DND-41 (cell line): Measurements from ENCODE around the gene PSTPIP2.

Experiments
- ATAC-seq: fragments of 200-7000 bp; cut with Tn5 transposase; 3 replicates; pipeline ENCODE4 v1.9.1; 2021; ENCODE audit warnings: low read depth; ENCODE audit not compliant: insufficient read depth
- DNase-seq: peaks from one replicate; pipeline ENCODE4 v3.0.0-alpha.2; 2020
- H2AFZ ChIP-seq: 2 replicates; pipeline ENCODE4 v1.6.0; 2012; ENCODE audit warnings: low read depth, low read length
- H3K27ac ChIP-seq: 2 replicates; pipeline ENCODE4 v1.5.1; 2012; ENCODE audit warnings: low read length, inconsistent platforms
- H3K27me3 ChIP-seq: fragments of 200-600 bp; sonication (generic); 2 replicates; pipeline ENCODE4 v1.6.0; 2012; ENCODE audit warnings: low read length, mild to moderate bottlenecking, inconsistent platforms; ENCODE audit not compliant: insufficient read depth, poor library complexity
- H3K36me3 ChIP-seq: 2 replicates; pipeline ENCODE4 v1.5.1; 2012; ENCODE audit warnings: low read length, inconsistent platforms; ENCODE audit not compliant: insufficient read depth
- H3K4me1 ChIP-seq: 2 replicates; pipeline ENCODE4 v1.5.1; 2012; ENCODE audit warnings: mild to moderate bottlenecking, low read length; ENCODE audit not compliant: insufficient read depth
- H3K4me2 ChIP-seq: 2 replicates; pipeline ENCODE4 v1.6.0; 2012; ENCODE audit warnings: mild to moderate bottlenecking, moderate library complexity, low read length, inconsistent platforms; ENCODE audit not compliant: insufficient read depth
- H3K4me3 ChIP-seq, 2 experiments: fragments of 200-600 bp in 1 of 2; shearing (Covaris generic) in 1 of 2; 2 replicates each; pipeline ENCODE4 v1.5.1; 2012 to 2016; ENCODE audit warnings: inconsistent platforms in 2 of 2, low read length in 2 of 2, mild to moderate bottlenecking in 2 of 2, low read depth in 1 of 2, moderate library complexity in 1 of 2
- H3K79me2 ChIP-seq: 2 replicates; pipeline ENCODE4 v1.6.0; 2012; ENCODE audit warnings: low read length, inconsistent platforms; ENCODE audit not compliant: insufficient read depth
- H3K9ac ChIP-seq: 2 replicates; pipeline ENCODE4 v1.6.0; 2012; ENCODE audit warnings: low read depth, mild to moderate bottlenecking, inconsistent platforms, low read length, moderate library complexity
- H3K9me3 ChIP-seq: 2 replicates; pipeline ENCODE4 v1.5.1; 2012; ENCODE audit warnings: low read length, moderate library complexity, mild to moderate bottlenecking, inconsistent platforms; ENCODE audit not compliant: insufficient read depth, severe bottlenecking
- H4K20me1 ChIP-seq: 2 replicates; pipeline ENCODE4 v1.6.0; 2012; ENCODE audit warnings: low read length; ENCODE audit not compliant: insufficient read depth
- EZH2 ChIP-seq: IDR thresholded peaks from 3 replicates; pipeline ENCODE4 v1.6.1; 2012; ENCODE audit warnings: borderline replicate concordance, low read depth, mild to moderate bottlenecking, moderate library complexity, low read length, inconsistent platforms; ENCODE audit not compliant: severe bottlenecking
- TF ChIP-seq, protein P1 (sequence below): IDR thresholded peaks from 2 replicates; pipeline ENCODE4 v1.5.1; 2012; ENCODE audit warnings: borderline replicate concordance, low read length, moderate library complexity, mild to moderate bottlenecking; ENCODE audit not compliant: poor library complexity, severe bottlenecking; ENCODE audit errors: extremely low read depth

PSTPIP2 gene

DNA sequence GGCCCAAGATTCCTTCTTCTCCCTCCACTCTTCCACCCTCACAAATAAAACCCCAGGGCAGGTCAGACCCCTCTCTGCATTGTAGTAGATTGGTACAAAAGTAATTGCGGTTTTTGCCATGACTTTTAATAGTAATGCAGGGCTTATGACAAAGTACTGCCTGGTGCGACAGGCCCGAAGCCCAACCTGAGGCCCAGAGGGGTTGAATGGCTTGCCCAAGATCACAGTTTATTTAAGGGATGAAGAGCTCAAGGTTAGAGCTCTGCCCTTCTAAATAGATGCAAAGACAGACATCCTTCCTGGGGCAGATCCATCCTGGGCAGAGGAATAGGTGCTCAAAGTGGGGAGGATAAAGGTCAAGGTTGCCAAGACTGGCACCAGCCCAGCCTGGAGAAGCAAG lies 899 bp upstream of the PSTPIP2 start:
- ATAC-seq, result 0 out of 3 replicates have a peak, but pooled peaks have one; percentile 2
- no peak overlapping the region for H3K9ac ChIP-seq

DNA sequence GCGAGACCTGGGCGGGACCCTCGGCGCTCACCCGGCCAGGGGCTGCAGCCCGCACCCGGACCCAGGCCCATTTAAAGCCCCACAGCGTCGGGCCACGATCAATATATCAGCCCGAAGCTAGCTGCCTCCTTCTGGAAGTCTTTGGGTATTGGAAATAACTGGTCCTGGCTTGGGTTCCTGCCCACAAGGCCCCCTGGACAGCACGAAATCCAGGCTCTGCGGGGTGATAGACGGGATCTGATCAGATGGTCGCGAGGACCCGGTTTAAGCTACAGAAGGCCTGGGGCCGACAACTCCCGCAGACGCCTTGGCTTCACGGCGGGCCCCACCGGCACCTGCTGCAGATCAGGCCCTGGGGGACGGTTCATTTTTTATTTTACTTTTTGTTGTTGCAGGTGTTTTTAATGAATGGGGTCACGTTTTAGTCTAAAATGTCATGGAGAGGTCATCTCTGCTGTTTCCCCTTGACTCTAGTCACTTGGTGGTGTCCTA lies 362 bp upstream of the PSTPIP2 start:
- no peak overlapping the region for H3K4me2 ChIP-seq
- no peak overlapping the region for H3K9ac ChIP-seq
- H3K4me1 ChIP-seq, result no peaks in the 10 kb centered on the region
- H3K27ac ChIP-seq, result no peak overlapping the region
- ATAC-seq (no peak), DNase-seq (no peak)
- H3K9me3 ChIP-seq, result no peaks in the 10 kb centered on the region
- H3K27me3 ChIP-seq, result no peaks in the 10 kb centered on the region
- no peak overlapping the region for H3K4me3 ChIP-seq
- peaks cover under 1% of the 10 kb centered on the region; the same call in 1 of the 2 replicates for H3K36me3 ChIP-seq
- H4K20me1 ChIP-seq, result no peaks in the 10 kb centered on the region
- no peak overlapping the region for H2AFZ ChIP-seq
- no peaks in the 10 kb centered on the region for H3K79me2 ChIP-seq
- TF ChIP-seq, protein P1, sequence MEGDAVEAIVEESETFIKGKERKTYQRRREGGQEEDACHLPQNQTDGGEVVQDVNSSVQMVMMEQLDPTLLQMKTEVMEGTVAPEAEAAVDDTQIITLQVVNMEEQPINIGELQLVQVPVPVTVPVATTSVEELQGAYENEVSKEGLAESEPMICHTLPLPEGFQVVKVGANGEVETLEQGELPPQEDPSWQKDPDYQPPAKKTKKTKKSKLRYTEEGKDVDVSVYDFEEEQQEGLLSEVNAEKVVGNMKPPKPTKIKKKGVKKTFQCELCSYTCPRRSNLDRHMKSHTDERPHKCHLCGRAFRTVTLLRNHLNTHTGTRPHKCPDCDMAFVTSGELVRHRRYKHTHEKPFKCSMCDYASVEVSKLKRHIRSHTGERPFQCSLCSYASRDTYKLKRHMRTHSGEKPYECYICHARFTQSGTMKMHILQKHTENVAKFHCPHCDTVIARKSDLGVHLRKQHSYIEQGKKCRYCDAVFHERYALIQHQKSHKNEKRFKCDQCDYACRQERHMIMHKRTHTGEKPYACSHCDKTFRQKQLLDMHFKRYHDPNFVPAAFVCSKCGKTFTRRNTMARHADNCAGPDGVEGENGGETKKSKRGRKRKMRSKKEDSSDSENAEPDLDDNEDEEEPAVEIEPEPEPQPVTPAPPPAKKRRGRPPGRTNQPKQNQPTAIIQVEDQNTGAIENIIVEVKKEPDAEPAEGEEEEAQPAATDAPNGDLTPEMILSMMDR, result no peak
- TF ChIP-seq EZH2, result no peak

More for the DNA sequence above, 899 bp upstream of the PSTPIP2 start:
- H3K4me2 ChIP-seq, result no peak overlapping the region
- no peak overlapping the region for H3K27ac ChIP-seq
- no peaks in the 10 kb centered on the region for H3K27me3 ChIP-seq
- no peaks in the 10 kb centered on the region for H4K20me1 ChIP-seq
- DNase-seq, result no peak
- no peak overlapping the region for H3K4me3 ChIP-seq
- H3K9me3 ChIP-seq, result no peaks in the 10 kb centered on the region
- no peak overlapping the region for H2AFZ ChIP-seq
- H3K4me1 ChIP-seq, result no peaks in the 10 kb centered on the region
- no peak for TF ChIP-seq EZH2
- TF ChIP-seq, protein P1, result no peak
- H3K79me2 ChIP-seq, result no peaks in the 10 kb centered on the region
- peaks cover 6% of the 10 kb centered on the region; the same call in 1 of the 2 replicates for H3K36me3 ChIP-seq

DNA sequence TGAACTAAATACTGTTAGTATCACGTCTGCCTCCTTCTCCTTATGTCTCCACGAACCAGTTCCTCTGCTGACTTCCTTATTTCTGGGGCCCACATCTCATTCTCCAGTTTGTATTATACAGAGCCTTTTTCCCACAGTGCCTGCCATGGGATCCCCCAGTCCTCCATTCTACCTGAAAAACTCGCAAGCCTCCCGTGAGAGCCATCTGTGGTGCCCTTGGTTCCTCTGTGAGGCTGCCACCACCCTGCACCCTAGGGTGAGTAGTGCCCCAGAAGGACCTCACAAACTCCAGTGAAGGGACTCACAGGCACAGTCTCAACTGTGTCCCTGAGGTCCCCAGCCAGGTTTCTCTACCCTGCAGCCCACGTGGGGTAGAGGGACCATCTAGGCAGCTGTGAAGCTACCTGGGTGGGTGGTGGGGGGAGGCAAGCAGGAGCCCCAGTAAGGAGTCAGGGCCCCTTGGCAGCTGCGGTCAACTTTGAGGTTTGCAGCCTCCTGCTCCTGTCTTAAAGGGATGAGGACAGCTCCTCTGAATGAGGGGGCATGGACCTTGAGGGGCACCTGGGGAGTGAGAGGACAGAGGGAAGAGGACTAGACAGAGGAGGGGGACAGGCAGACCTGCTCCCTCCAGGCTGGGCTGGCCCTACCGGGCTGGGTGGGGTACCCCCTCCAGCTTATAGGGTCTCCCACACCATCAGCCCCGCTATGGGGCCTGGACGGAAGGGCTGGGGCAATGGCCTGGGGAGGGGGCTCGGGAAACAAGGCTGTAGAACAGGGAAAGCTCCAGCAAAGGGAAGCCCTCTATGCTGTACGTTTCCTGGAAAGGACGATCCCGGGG lies 1.0 kb downstream of the PSTPIP2 start:
- H3K79me2 ChIP-seq, result no peaks in the 10 kb centered on the region
- no peaks in the 10 kb centered on the region for H3K36me3 ChIP-seq
- H3K4me2 ChIP-seq, result no peak overlapping the region
- no peaks in the 10 kb centered on the region for H4K20me1 ChIP-seq
- H3K27ac ChIP-seq, result no peak overlapping the region
- no peak overlapping the region for H3K4me3 ChIP-seq
- H3K9me3 ChIP-seq, result no peaks in the 10 kb centered on the region
- ATAC-seq (no peak), DNase-seq (no peak)
- H3K4me1 ChIP-seq, result no peaks in the 10 kb centered on the region
- no peak overlapping the region for H2AFZ ChIP-seq
- no peak overlapping the region for H3K9ac ChIP-seq
- no peaks in the 10 kb centered on the region for H3K27me3 ChIP-seq
- TF ChIP-seq, protein P1, result no peak
- no peak for TF ChIP-seq EZH2
